ENCODE data around the gene VENTX.

VENTX gene

GRCh38 chr10:133235932-133236331 lies 1.7 kb upstream of the VENTX start:
- Histone ChIP-seq H3K36me3 (ENCODE audit: control insufficient read depth, insufficient read depth, low read length) (no peaks in the 10 kb centered on the region), H3K4me3 (ENCODE audit: insufficient read depth, low read depth, low read length, poor library complexity, severe bottlenecking) (peak overlapping the region; percentile 55), H3K9me3 (ENCODE audit: control insufficient read depth, low read length) (no peaks in the 10 kb centered on the region), H3K4me1 (ENCODE audit: control insufficient read depth, insufficient read depth, low read length, poor library complexity, severe bottlenecking) (peaks cover 34% of the 10 kb centered on the region), H3K27me3 (replicated peaks; ENCODE audit: control insufficient read depth, insufficient read depth, low read length, poor library complexity, severe bottlenecking) (peaks cover 64% of the 10 kb centered on the region), H3K27ac (ENCODE audit: insufficient read depth, low read length, poor library complexity, severe bottlenecking) (no peak overlapping the region)
- no peak for DNase-seq

- H3K4me3 ChIP-seq (ENCODE audit: insufficient read depth, low read depth, low read length, poor library complexity, severe bottlenecking), result peak overlapping the region; percentile 55
- H3K36me3 ChIP-seq (ENCODE audit: control insufficient read depth, insufficient read depth, low read length), result no peaks in the 10 kb centered on the region
- no peak for DNase-seq
- peaks cover 34% of the 10 kb centered on the region for H3K4me1 ChIP-seq (ENCODE audit: control insufficient read depth, insufficient read depth, low read length, poor library complexity, severe bottlenecking)
- no peak overlapping the region for H3K27ac ChIP-seq (ENCODE audit: insufficient read depth, low read length, poor library complexity, severe bottlenecking)
- H3K27me3 ChIP-seq (replicated peaks; ENCODE audit: control insufficient read depth, insufficient read depth, low read length, poor library complexity, severe bottlenecking), result peaks cover 59% of the 10 kb centered on the region
- H3K9me3 ChIP-seq (ENCODE audit: control insufficient read depth, low read length), result no peaks in the 10 kb centered on the region
Observed at GRCh38 chr10:133236401-133237240, 1.0 kb upstream of the VENTX start.

GRCh38 chr10:133237241-133237587 lies 441 bp upstream of the VENTX start:
- peaks cover 39% of the 10 kb centered on the region for H3K4me1 ChIP-seq (ENCODE audit: control insufficient read depth, insufficient read depth, low read length, poor library complexity, severe bottlenecking)
- peak overlapping the region; percentile 55 for H3K4me3 ChIP-seq (ENCODE audit: insufficient read depth, low read depth, low read length, poor library complexity, severe bottlenecking)
- H3K27ac ChIP-seq (ENCODE audit: insufficient read depth, low read length, poor library complexity, severe bottlenecking), result no peak overlapping the region
- H3K9me3 ChIP-seq (ENCODE audit: control insufficient read depth, low read length), result no peaks in the 10 kb centered on the region
- DNase-seq, result no peak
- no peaks in the 10 kb centered on the region for H3K36me3 ChIP-seq (ENCODE audit: control insufficient read depth, insufficient read depth, low read length)
- peaks cover 59% of the 10 kb centered on the region for H3K27me3 ChIP-seq (replicated peaks; ENCODE audit: control insufficient read depth, insufficient read depth, low read length, poor library complexity, severe bottlenecking)

- Histone ChIP-seq H3K4me3 (ENCODE audit: insufficient read depth, low read depth, low read length, poor library complexity, severe bottlenecking) (no peak overlapping the region), H3K36me3 (ENCODE audit: control insufficient read depth, insufficient read depth, low read length) (no peaks in the 10 kb centered on the region), H3K4me1 (ENCODE audit: control insufficient read depth, insufficient read depth, low read length, poor library complexity, severe bottlenecking) (peaks cover 39% of the 10 kb centered on the region), H3K9me3 (ENCODE audit: control insufficient read depth, low read length) (no peaks in the 10 kb centered on the region), H3K27ac (ENCODE audit: insufficient read depth, low read length, poor library complexity, severe bottlenecking) (no peak overlapping the region), H3K27me3 (replicated peaks; ENCODE audit: control insufficient read depth, insufficient read depth, low read length, poor library complexity, severe bottlenecking) (peaks cover 67% of the 10 kb centered on the region)
- no peak for DNase-seq
Observed at GRCh38 chr10:133238466-133238804, 780 bp downstream of the VENTX start.

- H3K4me1 ChIP-seq (ENCODE audit: control insufficient read depth, insufficient read depth, low read length, poor library complexity, severe bottlenecking), result peaks cover 39% of the 10 kb centered on the region
- no peak overlapping the region for H3K4me3 ChIP-seq (ENCODE audit: insufficient read depth, low read depth, low read length, poor library complexity, severe bottlenecking)
- DNase-seq, result no peak
- H3K27ac ChIP-seq (ENCODE audit: insufficient read depth, low read length, poor library complexity, severe bottlenecking), result no peak overlapping the region
- no peaks in the 10 kb centered on the region for H3K36me3 ChIP-seq (ENCODE audit: control insufficient read depth, insufficient read depth, low read length)
- no peaks in the 10 kb centered on the region for H3K9me3 ChIP-seq (ENCODE audit: control insufficient read depth, low read length)
- H3K27me3 ChIP-seq (replicated peaks; ENCODE audit: control insufficient read depth, insufficient read depth, low read length, poor library complexity, severe bottlenecking), result peaks cover 67% of the 10 kb centered on the region
Observed at GRCh38 chr10:133239990-133240389, 2.3 kb downstream of the VENTX start.

GRCh38 chr10:133241501-133242205 lies 4.0 kb downstream of the VENTX start:
- no peak for DNase-seq
- Histone ChIP-seq H3K4me3 (ENCODE audit: insufficient read depth, low read depth, low read length, poor library complexity, severe bottlenecking) (peak overlapping the region; percentile 40), H3K9me3 (ENCODE audit: control insufficient read depth, low read length) (no peaks in the 10 kb centered on the region), H3K4me1 (ENCODE audit: control insufficient read depth, insufficient read depth, low read length, poor library complexity, severe bottlenecking) (peaks cover 23% of the 10 kb centered on the region), H3K27me3 (replicated peaks; ENCODE audit: control insufficient read depth, insufficient read depth, low read length, poor library complexity, severe bottlenecking) (peaks cover 50% of the 10 kb centered on the region), H3K36me3 (ENCODE audit: control insufficient read depth, insufficient read depth, low read length) (no peaks in the 10 kb centered on the region), H3K27ac (ENCODE audit: insufficient read depth, low read length, poor library complexity, severe bottlenecking) (no peak overlapping the region)

- H3K36me3 ChIP-seq (ENCODE audit: control insufficient read depth, insufficient read depth, low read length), result no peaks in the 10 kb centered on the region
- DNase-seq, result no peak
- peaks cover 40% of the 10 kb centered on the region for H3K27me3 ChIP-seq (replicated peaks; ENCODE audit: control insufficient read depth, insufficient read depth, low read length, poor library complexity, severe bottlenecking)
- H3K4me3 ChIP-seq (ENCODE audit: insufficient read depth, low read depth, low read length, poor library complexity, severe bottlenecking), result no peak overlapping the region
- peaks cover 11% of the 10 kb centered on the region for H3K4me1 ChIP-seq (ENCODE audit: control insufficient read depth, insufficient read depth, low read length, poor library complexity, severe bottlenecking)
- H3K9me3 ChIP-seq (ENCODE audit: control insufficient read depth, low read length), result no peaks in the 10 kb centered on the region
- H3K27ac ChIP-seq (ENCODE audit: insufficient read depth, low read length, poor library complexity, severe bottlenecking), result no peak overlapping the region
Observed at GRCh38 chr10:133242611-133243356, 5.1 kb downstream of the VENTX start.

GRCh38 chr10:133243593-133243992 lies 5.9 kb downstream of the VENTX start:
- peaks cover 10% of the 10 kb centered on the region for H3K4me1 ChIP-seq (ENCODE audit: control insufficient read depth, insufficient read depth, low read length, poor library complexity, severe bottlenecking)
- no peak overlapping the region for H3K27ac ChIP-seq (ENCODE audit: insufficient read depth, low read length, poor library complexity, severe bottlenecking)
- no peaks in the 10 kb centered on the region for H3K36me3 ChIP-seq (ENCODE audit: control insufficient read depth, insufficient read depth, low read length)
- peaks cover 32% of the 10 kb centered on the region for H3K27me3 ChIP-seq (replicated peaks; ENCODE audit: control insufficient read depth, insufficient read depth, low read length, poor library complexity, severe bottlenecking)
- no peaks in the 10 kb centered on the region for H3K9me3 ChIP-seq (ENCODE audit: control insufficient read depth, low read length)
- DNase-seq, result no peak
- no peak overlapping the region for H3K4me3 ChIP-seq (ENCODE audit: insufficient read depth, low read depth, low read length, poor library complexity, severe bottlenecking)

GRCh38 chr10:133245439-133246235 lies 8.0 kb downstream of the VENTX start:
- Histone ChIP-seq H3K27ac (ENCODE audit: insufficient read depth, low read length, poor library complexity, severe bottlenecking) (no peak overlapping the region), H3K9me3 (ENCODE audit: control insufficient read depth, low read length) (no peaks in the 10 kb centered on the region), H3K36me3 (ENCODE audit: control insufficient read depth, insufficient read depth, low read length) (no peaks in the 10 kb centered on the region), H3K4me1 (ENCODE audit: control insufficient read depth, insufficient read depth, low read length, poor library complexity, severe bottlenecking) (peaks cover 10% of the 10 kb centered on the region), H3K4me3 (ENCODE audit: insufficient read depth, low read depth, low read length, poor library complexity, severe bottlenecking) (no peak overlapping the region), H3K27me3 (replicated peaks; ENCODE audit: control insufficient read depth, insufficient read depth, low read length, poor library complexity, severe bottlenecking) (peaks cover 16% of the 10 kb centered on the region)
- no peak for DNase-seq

All from effector memory CD4-positive, alpha-beta T cell (primary cell).